SK-N-SH (cell line): Measurements from ENCODE around the gene ADRA2B.

ENCODE experiments used
- CHD2 ChIP-seq: fragments of 150-350 bp; IDR thresholded peaks from 2 replicates; pipeline ENCODE4 v1.6.1; 2018; ENCODE audit warnings: low read length; ENCODE audit not compliant: partially characterized antibody
- POLR2AphosphoS5 ChIP-seq: IDR thresholded peaks from 2 replicates; pipeline ENCODE4 v1.6.1; 2012; ENCODE audit warnings: low read depth, low read length
- TAF1 ChIP-seq: IDR thresholded peaks from 2 replicates; pipeline ENCODE4 v1.6.1; 2012; ENCODE audit warnings: low read depth, mild to moderate bottlenecking, low read length, moderate library complexity, borderline replicate concordance

DNA sequence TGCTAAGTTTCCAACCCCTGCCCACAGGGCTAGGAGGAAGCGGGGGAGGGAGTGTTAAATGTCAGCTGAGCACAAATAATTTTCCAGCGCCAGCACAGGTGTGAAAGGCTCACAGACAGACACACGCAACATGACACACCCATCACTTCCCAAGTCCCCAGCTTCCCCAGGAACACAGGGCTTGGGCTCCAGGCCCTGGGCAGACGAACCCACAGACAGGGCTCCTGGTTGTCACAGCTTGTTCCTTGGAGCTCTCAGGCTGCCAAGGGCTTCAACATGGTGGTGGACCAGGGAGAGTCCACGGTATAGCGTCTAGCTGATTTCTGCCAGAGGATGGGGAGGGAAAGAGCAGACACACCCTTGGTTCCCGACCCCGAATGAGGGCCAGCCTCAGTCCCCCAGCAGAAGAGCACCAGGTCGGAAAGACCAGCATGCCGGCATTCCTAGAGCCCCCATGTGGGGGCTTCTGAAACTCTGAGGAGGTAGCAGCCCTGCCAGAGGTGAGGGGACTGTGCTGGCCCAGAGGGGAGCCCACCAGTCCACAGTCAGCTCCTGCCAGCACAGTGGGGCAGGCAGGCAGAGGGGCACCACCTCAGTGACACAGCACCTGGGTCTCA lies 27.0 kb upstream of the ADRA2B start:
- no peak for TF ChIP-seq CHD2
- no peak for TF ChIP-seq TAF1
- TF ChIP-seq POLR2AphosphoS5: no peak
